NK-92 (cell line): ENCODE results near the gene GLUL.

Source experiments
- DNase-seq: peaks from one replicate; lab custom pipeline; 2025; ENCODE audit not compliant: unreplicated experiment; lab: John Stamatoyannopoulos, UW

Gene GLUL

DNA sequence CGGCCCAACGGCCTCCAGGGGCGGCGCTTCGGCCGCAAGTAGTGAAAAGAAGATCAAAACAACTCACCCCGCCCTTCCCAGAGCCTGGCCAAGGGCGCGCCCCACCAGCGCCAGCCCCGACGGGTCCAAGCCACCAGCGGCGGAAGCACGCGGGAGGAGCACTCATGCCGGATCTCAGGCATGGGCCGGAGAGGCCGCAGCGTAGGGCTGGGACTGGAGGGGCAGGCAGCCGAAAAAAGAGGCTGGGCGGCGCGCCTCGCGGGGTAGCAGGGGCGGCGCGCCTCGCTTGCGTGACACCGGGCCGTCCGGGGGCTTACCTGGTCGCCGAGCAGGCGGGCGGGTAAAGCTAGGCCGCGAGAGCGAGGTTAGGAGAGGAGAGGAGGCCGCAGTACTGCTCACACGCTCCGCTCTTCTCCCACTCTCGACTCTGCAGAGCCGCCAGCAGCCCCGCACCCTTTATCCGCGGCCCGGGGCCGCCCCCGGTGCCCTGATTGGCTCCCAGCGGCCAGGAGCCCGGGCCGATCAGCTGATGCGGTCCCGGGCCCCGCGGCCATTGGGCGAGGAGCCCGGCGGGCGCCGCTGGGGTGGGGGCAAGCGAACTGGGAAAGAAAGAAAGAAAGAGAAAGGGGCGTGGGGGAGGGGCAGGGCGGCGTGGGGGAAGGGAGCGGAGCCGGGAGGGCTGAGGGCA, at the start of gene GLUL:
Gene GLUL, minus strand, starts transcription at position 429 of the 688 bp plus-strand sequence. CDS start 3,053 bp downstream, outside the sequence.
- DNase-seq = no peak

DNA sequence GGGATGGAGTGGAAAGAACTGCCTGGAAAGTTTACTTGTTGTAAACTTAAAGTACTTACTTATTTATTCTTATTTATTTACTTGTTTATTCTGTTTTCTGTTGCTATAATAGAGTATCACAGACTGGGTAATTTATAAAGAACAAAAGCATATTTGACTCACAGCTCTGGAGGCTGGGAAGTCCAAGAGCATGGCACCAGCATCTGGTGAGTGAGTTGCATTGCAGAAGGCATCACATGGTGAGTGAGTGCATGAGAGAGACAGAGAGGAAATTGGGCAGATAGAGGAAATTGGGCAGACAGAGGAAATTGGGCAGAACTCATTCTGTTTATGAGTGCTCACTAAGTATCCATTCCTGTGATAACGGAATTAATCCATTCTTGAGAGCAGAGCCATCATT, 46.7 kb upstream of the GLUL start:
- no peak for DNase-seq

- DNase-seq = no peak
Observed at GRCh38 chr1:182433580-182433979, 42.0 kb upstream of the GLUL start.

DNA sequence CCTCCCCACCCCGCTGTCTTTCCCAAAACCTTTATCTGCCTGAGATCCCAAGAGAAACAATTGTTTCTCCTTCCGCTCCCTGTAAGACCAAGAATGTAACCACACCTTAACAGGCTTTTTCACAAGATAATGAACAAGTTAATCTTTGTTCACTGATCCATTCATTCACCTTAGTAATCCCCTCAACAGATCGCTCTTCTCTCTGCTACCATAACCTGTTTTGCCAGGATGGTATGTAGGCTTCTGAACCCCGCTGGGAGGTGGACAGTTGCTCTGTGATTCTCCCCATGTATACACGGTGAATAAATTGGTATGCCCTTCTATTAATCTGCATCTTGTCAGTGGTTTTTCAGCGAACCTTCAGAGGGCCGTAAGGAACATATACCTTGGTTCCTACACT, 39.7 kb upstream of the GLUL start:
- DNase-seq = no peak

DNA sequence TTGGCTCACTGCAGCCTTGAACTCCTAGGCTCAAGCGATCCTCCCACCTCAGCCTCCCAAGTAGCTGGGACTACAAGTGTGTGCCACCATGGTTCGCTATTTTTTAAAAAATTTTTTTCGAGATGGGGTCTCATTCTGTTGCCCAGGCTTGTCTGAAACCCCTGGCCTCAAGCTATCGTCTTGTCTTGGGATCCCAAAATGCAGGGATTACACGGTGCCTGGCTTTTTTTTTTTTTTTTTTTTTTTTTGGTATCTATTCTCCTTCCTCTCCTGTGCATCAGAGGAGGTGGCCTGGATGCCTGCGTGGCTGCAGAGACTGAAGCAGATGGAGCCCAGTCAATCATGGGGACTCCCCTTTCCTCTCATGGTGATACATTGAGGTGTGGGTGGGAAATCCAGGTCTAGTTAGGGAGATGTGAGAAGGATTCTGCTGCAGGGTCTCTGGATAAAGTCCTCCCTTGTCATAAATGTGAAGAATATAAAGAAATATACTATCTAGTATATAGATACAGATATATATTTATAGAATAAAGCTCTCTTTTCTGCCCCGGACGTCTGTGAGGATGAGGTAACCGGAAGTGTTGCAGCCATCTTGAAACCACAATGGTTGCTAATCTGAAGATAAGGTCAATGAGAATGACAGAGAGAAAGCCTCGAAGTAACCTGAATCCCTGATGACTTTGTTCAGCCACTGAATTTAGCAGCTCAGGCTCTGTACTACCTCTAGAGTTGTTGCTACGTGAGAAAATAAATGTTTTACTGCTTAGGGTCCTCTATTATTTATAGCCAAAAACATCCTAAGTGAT, 38.9 kb upstream of the GLUL start:
- no peak for DNase-seq

GRCh38 chr1:182428043-182428442, 36.5 kb upstream of the GLUL start:
- DNase-seq = no peak

GRCh38 chr1:182426442-182427430, 35.1 kb upstream of the GLUL start:
- DNase-seq = no peak

- no peak for DNase-seq
Observed at GRCh38 chr1:182415789-182416188, 24.2 kb upstream of the GLUL start.

GRCh38 chr1:182413969-182414368, 22.4 kb upstream of the GLUL start:
- DNase-seq = no peak

GRCh38 chr1:182413486-182413885, 21.9 kb upstream of the GLUL start:
- DNase-seq = no peak

DNA sequence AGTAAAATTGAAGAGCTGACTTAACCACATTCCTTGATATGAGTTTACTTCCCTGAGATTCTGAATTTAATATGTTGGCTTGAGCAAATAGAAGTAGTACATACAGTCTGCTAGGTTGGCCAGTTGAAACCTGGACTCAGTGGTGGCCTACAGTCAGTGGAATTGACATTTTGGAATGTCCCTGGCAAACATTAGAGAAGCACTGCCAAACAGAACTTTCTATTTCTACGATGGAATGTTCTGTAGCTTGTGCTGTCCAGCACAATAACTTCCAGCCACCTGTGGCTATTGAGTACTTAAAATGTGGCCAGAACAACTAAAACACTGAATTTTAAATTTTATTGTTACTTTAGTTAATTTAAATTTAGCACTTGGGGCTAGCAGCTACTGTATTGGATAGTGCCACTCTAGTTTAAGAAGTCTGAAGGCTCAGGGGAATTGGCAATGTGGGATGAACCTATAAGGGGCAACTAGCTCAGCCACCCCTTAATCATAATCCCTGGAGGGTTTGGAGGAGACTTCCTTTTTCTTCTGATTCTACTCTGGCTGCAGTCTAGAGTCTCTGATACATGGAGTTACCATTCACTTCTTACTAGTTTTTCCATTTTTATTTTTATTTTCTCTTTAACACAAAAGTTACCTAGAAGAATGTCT, 19.2 kb upstream of the GLUL start:
- DNase-seq = no peak

GRCh38 chr1:182410138-182410537, 18.5 kb upstream of the GLUL start:
- no peak for DNase-seq

DNA sequence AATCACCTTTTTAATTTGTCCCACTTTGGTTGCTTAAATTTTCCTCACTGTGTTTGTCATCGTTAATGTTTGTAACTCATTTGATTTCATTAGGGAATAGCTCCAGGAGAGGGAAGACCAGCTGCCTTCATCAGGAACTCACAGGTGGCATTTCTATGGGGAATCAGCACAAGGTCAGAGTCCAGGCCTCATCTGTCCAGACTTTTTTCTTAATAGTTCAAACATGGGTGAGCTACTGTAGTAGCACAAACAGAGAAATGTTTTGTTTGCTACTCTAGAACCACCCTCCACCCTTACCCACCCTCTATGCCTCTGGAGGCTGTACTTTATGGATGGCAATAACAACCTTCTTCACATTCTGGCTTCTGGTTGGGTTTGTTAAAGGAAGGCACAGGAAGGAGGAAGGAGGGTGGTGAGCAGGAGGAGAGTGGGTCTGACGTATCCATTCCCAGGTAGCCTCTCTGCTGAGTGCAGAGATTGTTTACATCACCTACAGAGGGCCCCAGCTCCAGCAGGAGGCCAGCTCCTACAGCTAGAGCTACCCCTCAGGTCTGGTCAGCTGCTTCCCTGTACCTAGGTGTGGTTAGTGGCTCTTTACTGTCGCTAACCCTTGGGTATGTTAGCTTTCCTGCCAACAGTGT, 17.0 kb upstream of the GLUL start:
- no peak for DNase-seq

- no peak for DNase-seq
Observed at GRCh38 chr1:182407724-182408123, 16.1 kb upstream of the GLUL start.

DNA sequence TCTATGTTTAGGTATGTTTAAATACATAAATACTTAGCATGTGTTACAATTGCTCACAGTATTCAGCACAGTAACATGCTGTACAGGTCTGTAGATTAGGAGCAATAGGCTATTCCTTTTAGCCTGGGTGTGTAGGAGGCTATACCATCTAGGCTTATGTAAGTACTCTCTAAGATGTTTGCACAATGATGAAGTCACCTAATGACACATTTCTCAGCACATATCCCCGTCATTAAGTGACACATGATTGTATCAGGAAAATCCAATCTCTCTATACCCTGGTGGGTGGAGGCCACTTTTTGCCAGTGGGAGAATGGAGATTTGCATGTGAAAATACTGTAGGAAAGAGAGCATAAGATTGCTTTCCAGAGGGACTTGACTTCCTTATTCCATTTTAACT, 14.4 kb upstream of the GLUL start:
- no peak for DNase-seq

DNA sequence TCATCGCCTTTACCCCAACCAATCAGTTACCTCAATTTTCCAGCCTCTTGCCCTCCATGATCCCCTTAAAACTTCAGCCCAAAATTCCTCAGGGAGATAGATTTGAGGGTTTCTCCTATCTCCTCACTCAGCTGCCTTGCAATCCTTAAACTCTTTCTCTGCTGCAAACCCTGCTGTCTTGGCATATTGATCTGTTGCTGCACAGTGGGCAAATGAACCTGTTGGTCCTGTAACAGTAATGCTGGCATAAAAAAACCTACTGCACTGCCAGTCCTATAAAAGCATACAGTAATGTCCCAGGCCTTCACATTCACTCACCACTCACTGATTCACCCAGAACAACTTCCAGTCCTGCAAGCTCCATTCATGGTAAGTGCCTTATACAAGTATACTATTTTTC, 14.0 kb upstream of the GLUL start:
- no peak for DNase-seq

GRCh38 chr1:182404781-182405180, 13.2 kb upstream of the GLUL start:
- DNase-seq = no peak

- no peak for DNase-seq
Observed at GRCh38 chr1:182400567-182400966, 9.0 kb upstream of the GLUL start, which contains the start of gene TEDDM1. Gene TEDDM1, minus strand, starts transcription at chr1:182400667. Its CDS starts 182 bp downstream, at chr1:182400485.

- no peak for DNase-seq
Observed at GRCh38 chr1:182397653-182398393, 6.2 kb upstream of the GLUL start.

DNA sequence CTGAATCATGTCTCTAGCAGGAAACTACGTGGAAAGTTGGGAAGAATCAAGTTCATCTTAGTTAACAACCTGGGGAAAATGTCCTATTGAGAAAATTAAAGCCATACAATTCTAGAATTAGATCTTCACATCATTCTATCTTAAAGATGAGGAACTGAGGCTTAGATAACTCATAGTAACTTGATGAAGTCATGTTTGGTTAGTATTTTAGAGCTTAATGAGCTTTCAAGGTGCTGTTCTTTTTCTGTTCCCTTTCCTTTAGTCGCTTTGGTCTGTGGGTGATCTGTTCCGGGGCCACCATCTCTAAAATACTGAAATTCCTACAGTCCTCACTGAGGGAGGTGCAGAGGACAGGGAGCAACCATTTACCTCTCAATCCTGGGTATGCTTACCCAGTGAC, 4.3 kb upstream of the GLUL start:
- DNase-seq = no peak
